ENCODE data around the gene DDX11.
"Not testable (repeated sequence)": the region's sequence is repeated elsewhere in the genome, so short reads cannot be mapped to it uniquely, and the experiment has no call there.

Gene DDX11

GRCh38 chr12:31099434-31099833 lies 25.8 kb downstream of the DDX11 start:
- DNase-seq (ENCODE audit: low spot score) = not testable (repeated sequence)

- DNase-seq (ENCODE audit: low spot score) = not testable (repeated sequence)
Measured at GRCh38 chr12:31100503-31101208, 27.0 kb downstream of the DDX11 start.

GRCh38 chr12:31102125-31102524 lies 28.5 kb downstream of the DDX11 start:
- not testable (repeated sequence) for DNase-seq (ENCODE audit: low spot score)

GRCh38 chr12:31102596-31102995 lies 28.9 kb downstream of the DDX11 start:
- not testable (repeated sequence) for DNase-seq (ENCODE audit: low spot score)

GRCh38 chr12:31103561-31103975 lies 29.9 kb downstream of the DDX11 start:
- not testable (repeated sequence) for DNase-seq (ENCODE audit: low spot score)

- not testable (repeated sequence) for DNase-seq (ENCODE audit: low spot score)
Measured at GRCh38 chr12:31104220-31104619, 30.6 kb downstream of the DDX11 start.

GRCh38 chr12:31104773-31105172 lies 31.1 kb downstream of the DDX11 start:
- DNase-seq (ENCODE audit: low spot score) = not testable (repeated sequence)

GRCh38 chr12:31105668-31106067 lies 32.0 kb downstream of the DDX11 start:
- no peak for DNase-seq (ENCODE audit: low spot score)

GRCh38 chr12:31106101-31106803 lies 32.6 kb downstream of the DDX11 start:
- no peak for DNase-seq (ENCODE audit: low spot score)

GRCh38 chr12:31109773-31110172 lies 36.1 kb downstream of the DDX11 start:
- not testable (repeated sequence) for DNase-seq (ENCODE audit: low spot score)

GRCh38 chr12:31110263-31110662 lies 36.6 kb downstream of the DDX11 start:
- DNase-seq (ENCODE audit: low spot score) = not testable (repeated sequence)

- not testable (repeated sequence) for DNase-seq (ENCODE audit: low spot score)
Measured at GRCh38 chr12:31115092-31115601, 41.5 kb downstream of the DDX11 start.

- not testable (repeated sequence) for DNase-seq (ENCODE audit: low spot score)
Measured at GRCh38 chr12:31116846-31117202, 43.2 kb downstream of the DDX11 start.

- DNase-seq (ENCODE audit: low spot score) = peak; percentile 82
Measured at GRCh38 chr12:31117203-31118011, 43.7 kb downstream of the DDX11 start.

GRCh38 chr12:31118347-31119191 lies 44.9 kb downstream of the DDX11 start:
- peak; percentile 71 for DNase-seq (ENCODE audit: low spot score)

- DNase-seq (ENCODE audit: low spot score) = no peak
Measured at GRCh38 chr12:31119192-31119802, 45.6 kb downstream of the DDX11 start.

GRCh38 chr12:31119803-31120211 lies 46.1 kb downstream of the DDX11 start:
- no peak for DNase-seq (ENCODE audit: low spot score)

- no peak for DNase-seq (ENCODE audit: low spot score)
Measured at GRCh38 chr12:31120392-31121008, 46.8 kb downstream of the DDX11 start.

- not testable (repeated sequence) for DNase-seq (ENCODE audit: low spot score)
Measured at GRCh38 chr12:31121022-31121728, 47.5 kb downstream of the DDX11 start.

GRCh38 chr12:31122481-31122880 lies 48.8 kb downstream of the DDX11 start:
- DNase-seq (ENCODE audit: low spot score) = no peak

All from NAMALWA (cell line).